Measurements from ENCODE around the gene BORA.

DNA sequence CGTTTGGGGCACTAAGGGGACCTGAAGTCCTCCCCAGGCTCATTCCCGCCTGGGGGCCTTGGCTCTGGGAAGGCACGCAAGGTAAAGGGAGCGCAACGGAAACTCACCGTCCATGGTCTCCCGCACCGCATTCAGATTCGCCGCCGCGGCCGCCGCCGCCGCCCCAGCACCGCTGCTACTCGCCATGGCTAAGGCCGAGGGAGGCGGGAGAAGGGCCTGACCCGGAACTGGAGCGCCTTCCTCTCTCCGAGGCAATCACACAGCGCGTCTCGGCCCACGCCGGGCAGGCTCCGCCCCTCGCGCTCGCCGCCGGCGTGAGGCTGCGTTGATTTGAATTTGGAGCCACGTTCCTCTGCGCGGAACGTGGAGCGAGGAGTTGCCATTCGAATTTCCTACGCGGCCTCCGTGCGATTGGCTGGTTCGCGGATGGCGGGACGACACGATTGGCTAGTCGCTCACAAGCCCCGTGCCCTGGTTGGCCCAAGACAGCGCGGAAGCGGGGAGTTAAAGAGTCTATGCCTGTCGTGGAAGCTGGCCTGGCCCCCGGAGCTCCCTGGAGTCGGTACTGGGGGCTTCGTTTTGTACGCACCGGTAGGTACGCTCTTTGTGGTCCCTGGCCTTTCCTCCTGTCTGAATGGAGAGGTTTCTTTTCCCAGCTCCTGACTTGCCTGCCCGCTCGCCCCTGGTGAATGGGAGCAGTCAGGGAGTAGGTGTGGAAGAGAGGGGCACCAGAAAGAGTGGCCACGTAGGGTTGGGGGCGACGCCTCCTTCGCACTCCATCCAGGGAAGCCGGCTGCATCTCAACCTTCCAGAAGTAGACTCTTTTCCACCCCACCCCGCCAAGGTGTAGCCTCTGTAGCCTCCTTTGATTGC, at the start of gene BORA, which contains the start of gene MZT1:
- TF ChIP-seq POLR2A (IDR thresholded peaks at IDR 0.05) = no peak
- TF ChIP-seq, protein P1, sequence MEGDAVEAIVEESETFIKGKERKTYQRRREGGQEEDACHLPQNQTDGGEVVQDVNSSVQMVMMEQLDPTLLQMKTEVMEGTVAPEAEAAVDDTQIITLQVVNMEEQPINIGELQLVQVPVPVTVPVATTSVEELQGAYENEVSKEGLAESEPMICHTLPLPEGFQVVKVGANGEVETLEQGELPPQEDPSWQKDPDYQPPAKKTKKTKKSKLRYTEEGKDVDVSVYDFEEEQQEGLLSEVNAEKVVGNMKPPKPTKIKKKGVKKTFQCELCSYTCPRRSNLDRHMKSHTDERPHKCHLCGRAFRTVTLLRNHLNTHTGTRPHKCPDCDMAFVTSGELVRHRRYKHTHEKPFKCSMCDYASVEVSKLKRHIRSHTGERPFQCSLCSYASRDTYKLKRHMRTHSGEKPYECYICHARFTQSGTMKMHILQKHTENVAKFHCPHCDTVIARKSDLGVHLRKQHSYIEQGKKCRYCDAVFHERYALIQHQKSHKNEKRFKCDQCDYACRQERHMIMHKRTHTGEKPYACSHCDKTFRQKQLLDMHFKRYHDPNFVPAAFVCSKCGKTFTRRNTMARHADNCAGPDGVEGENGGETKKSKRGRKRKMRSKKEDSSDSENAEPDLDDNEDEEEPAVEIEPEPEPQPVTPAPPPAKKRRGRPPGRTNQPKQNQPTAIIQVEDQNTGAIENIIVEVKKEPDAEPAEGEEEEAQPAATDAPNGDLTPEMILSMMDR (IDR thresholded peaks at IDR 0.05) = no peak

Measured in lower leg skin (tissue), 3 donors.